ENCODE results near the gene RPL36A. TPM values are rescaled to one million over a fixed set of nuclear protein-coding genes. Genes with fewer than 3 reads are reported as not detected.

The RPL36A gene
- total RNA-seq, 6 donors from 2014 or later: 165 to 641 (median 228) TPM

DNA sequence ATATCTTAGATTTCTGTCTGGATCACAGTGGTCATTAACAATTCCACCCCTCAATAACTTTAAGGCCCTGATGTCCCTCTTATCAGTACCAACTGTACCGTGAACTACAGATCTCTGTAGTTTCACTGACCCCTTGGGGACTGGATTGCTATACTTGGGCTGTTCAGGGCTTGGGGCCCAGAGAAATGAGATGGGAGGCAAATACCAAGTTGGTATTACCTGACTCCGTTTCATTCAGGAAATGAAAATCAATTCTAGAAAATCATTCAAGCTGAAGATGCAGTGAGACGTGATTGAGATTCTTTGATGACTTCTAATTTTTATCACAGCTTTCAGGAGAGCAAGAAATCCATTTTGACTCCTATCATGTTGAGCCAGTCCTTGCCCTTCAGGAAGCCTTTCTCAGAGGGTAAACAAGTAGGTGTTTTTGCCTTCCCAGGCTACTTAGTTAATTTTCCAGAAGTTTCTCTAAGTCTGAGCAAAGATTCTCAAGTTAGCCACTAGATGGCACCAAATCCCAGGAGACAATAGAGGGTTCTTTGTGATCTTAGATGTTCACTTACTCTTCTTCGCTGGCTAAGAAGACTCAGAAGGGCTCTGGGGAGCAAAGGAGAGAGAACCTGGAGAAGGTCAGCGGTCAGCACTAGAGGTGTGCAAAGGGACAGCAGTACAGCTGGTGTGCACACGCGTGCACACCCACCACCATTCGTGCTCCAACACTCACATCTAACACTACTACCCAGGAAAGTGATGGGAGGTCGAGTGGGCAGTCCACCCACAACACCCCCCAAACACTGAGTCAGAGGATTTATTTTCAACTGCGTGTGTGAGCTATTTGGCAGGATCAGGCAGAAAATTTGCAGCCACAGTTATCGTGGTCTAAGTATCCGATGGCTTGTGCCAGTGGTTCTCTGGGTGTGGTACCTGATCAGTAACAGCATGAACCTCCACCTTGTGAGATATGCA lies 24.7 kb downstream of the RPL36A start:
- TF ChIP-seq, protein P1, sequence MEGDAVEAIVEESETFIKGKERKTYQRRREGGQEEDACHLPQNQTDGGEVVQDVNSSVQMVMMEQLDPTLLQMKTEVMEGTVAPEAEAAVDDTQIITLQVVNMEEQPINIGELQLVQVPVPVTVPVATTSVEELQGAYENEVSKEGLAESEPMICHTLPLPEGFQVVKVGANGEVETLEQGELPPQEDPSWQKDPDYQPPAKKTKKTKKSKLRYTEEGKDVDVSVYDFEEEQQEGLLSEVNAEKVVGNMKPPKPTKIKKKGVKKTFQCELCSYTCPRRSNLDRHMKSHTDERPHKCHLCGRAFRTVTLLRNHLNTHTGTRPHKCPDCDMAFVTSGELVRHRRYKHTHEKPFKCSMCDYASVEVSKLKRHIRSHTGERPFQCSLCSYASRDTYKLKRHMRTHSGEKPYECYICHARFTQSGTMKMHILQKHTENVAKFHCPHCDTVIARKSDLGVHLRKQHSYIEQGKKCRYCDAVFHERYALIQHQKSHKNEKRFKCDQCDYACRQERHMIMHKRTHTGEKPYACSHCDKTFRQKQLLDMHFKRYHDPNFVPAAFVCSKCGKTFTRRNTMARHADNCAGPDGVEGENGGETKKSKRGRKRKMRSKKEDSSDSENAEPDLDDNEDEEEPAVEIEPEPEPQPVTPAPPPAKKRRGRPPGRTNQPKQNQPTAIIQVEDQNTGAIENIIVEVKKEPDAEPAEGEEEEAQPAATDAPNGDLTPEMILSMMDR (IDR thresholded peaks at IDR 0.05): peak; percentile 35 to 75 (median 55)
- TF ChIP-seq POLR2A (IDR thresholded peaks at IDR 0.05) (no peak), POLR2AphosphoS5 (IDR thresholded peaks at IDR 0.05) (no peak), EP300 (IDR thresholded peaks at IDR 0.05) (no peak)
- H3K4me3 ChIP-seq: no peak overlapping the region
- peak overlapping the region in 3 of 4 donors; percentile 48 to 80 (median 49) for H3K27ac ChIP-seq
- ATAC-seq (ENCODE audit: low FRiP score in 2 of 2) (peak in 1 of 2 donors; percentile 69), DNase-seq (no peak)
- H3K27me3 ChIP-seq: no peaks in the 10 kb centered on the region
- no peaks in the 10 kb centered on the region for H3K9me3 ChIP-seq
- peaks cover 0 to 23% (median 0%) of the 10 kb centered on the region in 4 donors for H3K36me3 ChIP-seq
- H3K4me1 ChIP-seq: peaks cover 0 to 10% (median 7%) of the 10 kb centered on the region in 4 donors
- 43 to 51% methylated on average over 8 to 12 of the region's 12 CpGs for WGBS, 2 donors

DNA sequence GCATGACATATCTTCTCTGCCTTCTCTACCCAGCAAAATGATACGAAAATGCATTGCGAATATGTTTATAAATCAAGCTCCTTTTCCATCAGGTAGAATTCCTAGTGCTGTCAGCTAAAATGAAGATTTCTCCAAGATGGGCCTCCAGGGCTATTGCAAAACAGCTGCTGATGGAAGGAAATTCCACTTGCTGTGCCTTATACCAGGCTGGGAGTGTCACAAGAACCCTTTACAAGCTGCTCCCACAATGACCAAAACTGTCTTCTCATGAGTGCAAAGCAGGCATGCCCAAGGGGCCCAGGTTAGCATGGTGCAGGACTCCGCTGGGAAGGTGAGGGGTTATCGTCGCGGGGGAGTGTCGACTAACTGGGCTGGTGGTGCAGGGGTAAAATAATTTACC lies 25.9 kb downstream of the RPL36A start:
- no peak for ATAC-seq (ENCODE audit: low FRiP score in 2 of 2)
- Histone ChIP-seq H3K27me3 (no peaks in the 10 kb centered on the region), H3K27ac (no peak overlapping the region), H3K9me3 (no peaks in the 10 kb centered on the region), H3K4me3 (no peak overlapping the region), H3K4me1 (peaks cover 0 to 10% (median 4%) of the 10 kb centered on the region in 4 donors), H3K36me3 (peaks cover 0 to 22% (median 0%) of the 10 kb centered on the region in 4 donors)
- DNase-seq: no peak
- TF ChIP-seq, protein P1 (IDR thresholded peaks at IDR 0.05): no peak
- TF ChIP-seq EP300 (IDR thresholded peaks at IDR 0.05): no peak
- no peak for TF ChIP-seq POLR2AphosphoS5 (IDR thresholded peaks at IDR 0.05)
- TF ChIP-seq POLR2A (IDR thresholded peaks at IDR 0.05): no peak
- WGBS, 2 donors: 76 to 97% methylated on average over 7 of the region's 7 CpGs

- H3K36me3 ChIP-seq: peaks cover 0 to 17% (median 0%) of the 10 kb centered on the region in 4 donors
- H3K4me3 ChIP-seq: no peak overlapping the region
- ATAC-seq (ENCODE audit: low FRiP score in 2 of 2): no peak
- no peak for DNase-seq
- peak overlapping the region in 2 of 4 donors; percentile 91 to 96 for H3K27ac ChIP-seq
- 69 to 72% methylated on average over 4 of the region's 4 CpGs for WGBS, 2 donors
- peaks cover 0 to 7% (median 2%) of the 10 kb centered on the region in 4 donors for H3K4me1 ChIP-seq
- no peak for TF ChIP-seq EP300 (IDR thresholded peaks at IDR 0.05)
- TF ChIP-seq POLR2A (IDR thresholded peaks at IDR 0.05): no peak
- TF ChIP-seq, protein P1 (IDR thresholded peaks at IDR 0.05): no peak
- no peak for TF ChIP-seq POLR2AphosphoS5 (IDR thresholded peaks at IDR 0.05)
- no peaks in the 10 kb centered on the region for H3K27me3 ChIP-seq
- H3K9me3 ChIP-seq: no peaks in the 10 kb centered on the region
Observed at GRCh38 chrX:101417190-101417589, 26.4 kb downstream of the RPL36A start.

- Histone ChIP-seq H3K4me1 (peaks cover 0 to 5% (median 2%) of the 10 kb centered on the region in 4 donors), H3K4me3 (peak overlapping the region; percentile 3 to 58 (median 50)), H3K9me3 (no peaks in the 10 kb centered on the region), H3K36me3 (peaks cover 0 to 7% (median 0%) of the 10 kb centered on the region in 4 donors), H3K27me3 (no peaks in the 10 kb centered on the region), H3K27ac (peak overlapping the region; percentile 91 to 97 (median 94))
- DNase-seq: peak; percentile 62 to 91
- ATAC-seq (ENCODE audit: low FRiP score in 2 of 2): peak; percentile 80 to 94
- 1 to 28% methylated on average over 29 to 54 of the region's 56 CpGs for WGBS, 2 donors
- TF ChIP-seq, protein P1 (IDR thresholded peaks at IDR 0.05): no peak
- peak in 2 of 4 donors; percentile 47 to 65 for TF ChIP-seq POLR2A (IDR thresholded peaks at IDR 0.05)
- no peak for TF ChIP-seq EP300 (IDR thresholded peaks at IDR 0.05)
- peak; percentile 9 to 48 for TF ChIP-seq POLR2AphosphoS5 (IDR thresholded peaks at IDR 0.05)
Observed at GRCh38 chrX:101417981-101418841, 27.4 kb downstream of the RPL36A start.

Data from upper lobe of left lung (tissue), 6 donors.